ENCODE measurements around the gene TRAPPC12.

- no peak for TF ChIP-seq CTCF (conservative IDR thresholded peaks at IDR 0.05 in 1 of 2, IDR thresholded peaks at IDR 0.05 in 1 of 2; ENCODE audit: extremely low read depth in 1 of 2, insufficient read depth in 1 of 2, low read depth in 1 of 2, low read length in 2 of 2)
- TF ChIP-seq EZH2 (IDR thresholded peaks at IDR 0.05; ENCODE audit: borderline replicate concordance, low read length): no peak
Measured at GRCh38 chr2:3460831-3461800, 81.6 kb downstream of the TRAPPC12 start.
